Measurements from ENCODE around the gene CDK11B.
"Not testable (repeated sequence)": the region's sequence is repeated elsewhere in the genome, so short reads cannot be mapped to it uniquely, and the experiment has no call there.

Gene CDK11B

DNA sequence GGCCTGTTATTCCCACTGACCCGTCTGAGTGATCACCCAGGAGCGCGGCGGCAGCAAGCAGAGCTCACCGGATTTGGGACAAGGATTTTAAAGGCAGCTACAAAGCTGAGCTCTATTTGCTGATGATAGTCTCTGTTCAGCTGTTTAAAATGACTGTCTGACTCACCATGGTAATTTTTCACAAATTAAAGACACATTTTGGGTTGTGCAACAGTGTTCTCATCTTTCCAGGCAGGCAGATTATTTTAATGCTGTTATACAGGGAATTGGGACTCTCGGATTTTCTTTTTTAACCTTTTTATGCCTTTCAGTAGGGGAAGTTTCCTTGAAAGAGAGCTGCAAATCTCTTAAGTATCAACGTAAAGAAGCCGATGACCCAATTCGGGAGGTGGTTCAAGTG lies 3.6 kb upstream of the CDK11B start:
- not testable (repeated sequence) for DNase-seq (ENCODE audit: low spot score)

DNA sequence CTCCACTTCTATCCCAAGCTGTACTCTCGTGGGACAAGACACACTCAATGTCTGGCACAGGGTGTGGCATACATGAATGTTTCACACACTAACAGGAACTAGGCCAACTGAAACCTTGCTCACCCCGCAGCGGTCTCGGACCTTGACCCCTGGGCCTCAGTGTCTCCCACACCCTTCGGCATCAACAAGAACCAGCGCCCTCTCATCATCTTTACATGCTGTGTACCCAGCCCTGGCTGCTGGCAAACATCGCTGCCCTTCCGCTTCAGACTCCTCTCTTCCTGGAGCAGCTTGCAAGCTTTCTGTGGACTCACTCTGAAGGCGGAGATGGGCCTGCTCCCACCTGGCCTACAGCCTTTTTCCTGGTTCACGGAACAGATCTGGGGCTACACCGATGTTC lies 10.5 kb downstream of the CDK11B start:
- not testable (repeated sequence) for DNase-seq (ENCODE audit: low spot score)

DNA sequence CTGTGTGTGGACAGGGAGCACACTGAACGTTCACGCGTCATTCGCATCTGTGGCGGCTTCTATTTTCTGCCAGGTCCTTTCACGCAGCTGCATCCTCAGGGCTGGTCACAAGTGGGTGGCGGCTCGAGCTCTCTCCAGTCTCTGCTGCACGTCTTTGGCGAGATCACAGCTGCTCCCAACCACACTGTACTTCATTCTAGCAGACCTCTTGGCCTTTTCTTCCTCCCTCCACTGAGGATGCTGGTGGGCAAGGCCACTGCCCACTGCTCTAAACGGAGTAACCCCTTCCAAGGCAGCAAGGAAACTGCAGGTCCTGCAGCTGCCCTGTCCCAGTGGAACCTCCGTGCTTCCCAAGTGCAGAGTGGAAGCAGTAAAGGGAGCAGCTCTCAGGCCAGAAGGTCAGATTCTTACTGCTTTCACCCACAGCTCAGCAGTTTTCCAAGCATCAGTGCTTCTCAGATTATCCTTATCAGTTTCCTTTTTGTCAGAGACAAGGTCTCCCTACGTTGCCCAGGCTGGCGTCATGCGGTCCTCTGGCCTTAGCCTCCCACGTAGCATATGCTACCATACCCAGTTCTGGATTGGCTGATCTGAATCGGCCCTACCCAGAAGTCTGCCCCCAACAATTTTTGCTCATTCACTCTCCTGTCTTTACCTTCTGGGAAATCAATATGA lies 11.1 kb downstream of the CDK11B start:
- not testable (repeated sequence) for DNase-seq (ENCODE audit: low spot score)

DNA sequence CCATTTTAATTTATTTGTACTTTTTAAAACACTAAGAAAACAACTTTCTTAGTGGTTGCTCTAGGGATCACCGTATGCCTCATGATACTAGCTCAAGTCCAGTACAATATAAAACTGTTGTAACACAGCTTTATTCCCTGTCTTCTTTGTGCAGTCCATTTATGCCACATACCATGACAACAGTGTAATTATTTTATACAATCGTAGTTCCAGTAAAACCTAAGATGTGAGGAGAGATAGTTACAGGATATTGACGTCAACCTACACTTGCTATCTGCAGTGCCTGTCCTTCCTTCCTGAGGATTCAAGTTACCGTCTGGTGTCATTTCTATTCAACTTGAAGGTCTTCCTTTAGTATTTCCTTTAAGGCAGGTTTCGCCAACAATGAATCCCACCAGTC lies 12.5 kb downstream of the CDK11B start:
- DNase-seq (ENCODE audit: low spot score): not testable (repeated sequence)

DNA sequence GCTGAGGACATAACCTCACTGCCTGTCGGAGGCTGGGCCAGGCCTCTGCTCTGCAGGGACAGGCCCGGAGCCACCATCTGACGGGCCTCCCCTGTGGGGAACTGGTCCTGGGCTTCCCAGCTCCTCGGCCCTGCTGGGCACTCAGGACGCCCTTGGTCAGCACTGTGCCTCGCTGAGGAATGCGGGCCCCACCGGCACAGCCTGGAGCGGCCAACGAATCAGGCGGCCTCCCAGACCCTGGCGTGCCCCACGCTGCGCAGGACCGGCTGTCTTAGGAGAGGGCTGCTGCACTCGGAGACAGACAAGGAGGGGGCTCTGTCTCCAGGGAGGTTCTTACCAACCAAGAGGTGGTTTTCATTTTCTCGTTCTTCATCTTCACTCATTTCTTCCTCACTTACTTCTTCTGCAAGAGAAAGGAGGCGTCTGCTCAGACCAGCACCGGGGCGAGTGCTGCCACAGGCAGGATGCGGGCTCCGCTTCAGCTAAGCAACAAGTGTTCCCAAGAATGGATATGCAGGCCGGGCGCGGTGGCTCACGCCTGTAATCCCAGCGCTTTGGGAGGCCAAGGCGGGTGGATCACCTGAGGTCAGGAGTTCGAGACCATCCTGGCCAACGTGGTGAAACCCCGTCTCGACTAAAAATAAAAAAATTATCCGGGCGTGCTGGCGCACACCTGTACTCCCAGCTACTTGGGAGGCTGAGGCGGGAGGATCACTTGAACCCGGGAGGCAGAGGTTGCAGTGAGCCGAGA lies 17.9 kb downstream of the CDK11B start:
- DNase-seq (ENCODE audit: low spot score): not testable (repeated sequence)

DNA sequence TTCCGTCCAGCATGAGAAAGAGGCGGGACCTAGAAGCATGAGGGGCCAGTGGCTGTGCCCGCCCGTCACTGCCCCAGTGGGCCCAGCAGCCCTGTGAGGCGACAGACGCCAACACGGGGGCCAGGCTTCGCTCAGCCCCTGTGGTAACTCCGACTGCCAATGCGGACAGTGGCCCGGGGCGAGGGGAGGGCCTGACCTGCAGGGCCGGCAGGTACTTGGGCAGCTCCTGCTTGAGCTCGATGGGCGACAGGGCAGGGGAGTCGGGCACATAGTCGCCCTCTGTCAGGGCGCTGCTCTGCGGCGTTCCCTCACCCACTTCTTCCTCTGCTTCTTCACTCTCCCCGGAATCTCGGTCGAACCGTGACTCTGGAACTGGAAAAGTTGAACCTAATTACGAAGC lies 18.7 kb downstream of the CDK11B start:
- DNase-seq (ENCODE audit: low spot score): not testable (repeated sequence)

DNA sequence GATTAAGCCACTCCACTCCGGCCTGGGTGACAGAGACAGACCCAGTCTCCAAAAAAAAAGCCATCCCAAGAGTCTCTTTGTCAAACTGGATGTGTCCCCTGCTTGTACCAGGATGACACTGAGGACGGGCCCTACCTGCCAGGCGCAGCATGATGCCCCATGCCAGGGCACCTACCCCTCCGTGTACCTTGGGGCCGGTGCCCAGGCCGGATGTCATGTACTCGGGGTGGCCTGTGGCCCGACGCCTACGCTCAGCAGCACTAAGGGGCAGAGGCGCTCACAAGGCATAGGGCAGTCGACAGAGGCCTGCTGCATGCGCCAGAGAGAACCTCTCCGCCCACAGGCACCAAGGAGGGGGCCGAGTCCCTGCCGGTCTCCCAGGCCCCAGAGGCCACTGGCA lies 19.4 kb downstream of the CDK11B start:
- not testable (repeated sequence) for DNase-seq (ENCODE audit: low spot score)

DNA sequence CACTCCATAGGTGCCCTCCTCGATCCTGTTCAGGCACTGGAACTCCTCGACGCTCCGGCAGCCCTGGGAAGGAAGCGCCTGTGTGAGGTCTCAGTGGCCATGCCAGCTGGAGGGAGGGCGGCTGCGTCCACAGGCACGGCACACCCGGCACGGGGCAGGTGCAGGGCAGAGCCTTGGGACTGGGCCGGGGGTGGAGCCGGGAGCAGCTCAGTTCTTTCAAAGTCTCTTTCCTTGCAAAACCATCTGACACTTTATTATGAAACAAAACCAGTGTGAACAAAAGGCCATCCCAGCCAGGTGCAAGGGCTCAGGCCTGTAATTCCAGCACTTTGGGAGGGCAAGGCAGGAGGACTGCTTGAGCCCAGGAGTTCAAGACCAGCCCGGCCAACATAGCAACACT lies 20.3 kb downstream of the CDK11B start:
- not testable (repeated sequence) for DNase-seq (ENCODE audit: low spot score)

DNA sequence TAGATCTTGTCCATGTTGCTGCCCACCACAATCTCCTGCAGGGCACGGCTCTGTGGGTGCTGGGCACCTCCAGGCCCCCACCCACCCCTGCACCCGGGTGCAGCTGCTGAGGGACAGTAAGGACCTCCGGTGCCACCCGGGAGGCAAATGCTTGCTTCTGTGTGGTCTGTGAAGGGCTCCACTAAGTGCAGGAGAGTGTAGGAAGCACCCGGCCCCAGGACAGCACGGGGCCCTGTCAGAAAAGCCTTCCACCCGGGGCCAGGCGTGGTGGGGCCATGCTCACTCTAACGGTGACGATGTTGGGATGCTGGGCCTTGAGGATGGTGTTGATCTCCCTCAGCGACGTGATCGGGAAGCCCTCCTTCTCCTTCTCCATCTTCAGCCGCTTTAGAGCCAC lies 21.3 kb downstream of the CDK11B start:
- not testable (repeated sequence) for DNase-seq (ENCODE audit: low spot score)

DNA sequence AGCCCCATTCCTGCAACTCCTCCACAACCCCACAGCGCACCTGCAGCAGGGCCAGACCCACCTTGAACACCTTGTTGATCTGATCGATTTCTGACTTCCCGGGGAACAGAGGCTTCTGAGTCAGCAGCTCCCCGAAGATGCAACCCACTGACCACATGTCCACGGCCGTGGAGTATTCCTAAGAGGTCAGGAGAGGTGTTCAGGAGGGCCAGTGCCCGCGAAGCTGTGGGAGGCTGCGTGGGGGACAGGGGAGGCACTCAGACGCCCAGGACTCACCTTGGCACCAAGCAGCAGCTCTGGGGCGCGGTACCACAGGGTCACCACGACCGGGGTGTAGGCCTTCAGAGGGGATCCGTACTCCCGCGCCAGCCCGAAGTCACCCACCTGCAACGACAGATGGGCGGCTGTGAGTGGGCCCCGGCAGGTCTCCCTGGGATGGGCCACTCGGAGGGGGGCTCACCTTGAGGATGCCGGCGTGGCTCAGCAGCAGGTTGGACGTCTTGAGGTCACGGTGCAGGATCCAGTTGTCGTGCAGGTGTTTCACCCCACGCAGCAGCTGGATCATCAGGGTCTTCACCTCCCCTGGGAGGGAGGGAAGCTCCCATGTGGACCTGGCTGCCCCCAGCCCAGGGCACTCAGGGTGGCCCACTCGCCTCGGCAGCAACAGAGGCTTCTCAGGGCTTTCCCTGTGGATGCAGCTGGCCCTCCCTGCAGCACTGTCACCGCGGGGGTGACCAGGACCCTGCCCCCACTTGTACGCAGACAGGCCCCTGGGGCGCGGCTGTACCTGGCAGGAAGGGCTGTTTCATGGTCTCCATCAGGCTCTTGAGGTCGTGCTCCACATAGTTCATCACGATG lies 22.0 kb downstream of the CDK11B start:
- DNase-seq (ENCODE audit: low spot score): not testable (repeated sequence)

DNA sequence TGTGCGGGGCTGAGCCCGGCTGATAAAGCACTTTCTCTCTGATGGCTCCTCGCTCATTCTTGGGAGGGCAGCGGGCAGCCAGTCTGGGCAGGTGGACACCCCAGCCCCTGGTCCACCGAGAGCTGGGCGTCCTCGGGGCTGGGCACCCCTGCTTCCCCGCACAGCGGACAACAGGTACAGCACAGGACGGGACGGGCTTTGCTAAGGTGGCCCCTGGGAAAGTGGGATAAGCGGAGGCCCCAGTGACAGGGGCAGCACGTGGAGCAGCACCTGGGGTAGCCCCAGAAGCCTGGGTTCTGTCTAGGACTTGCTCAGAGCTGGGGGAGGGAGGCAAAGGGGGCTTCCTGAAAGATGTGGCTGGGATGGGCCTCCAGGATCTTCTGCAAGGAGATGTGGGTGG lies 24.2 kb downstream of the CDK11B start:
- DNase-seq (ENCODE audit: low spot score): not testable (repeated sequence)

DNA sequence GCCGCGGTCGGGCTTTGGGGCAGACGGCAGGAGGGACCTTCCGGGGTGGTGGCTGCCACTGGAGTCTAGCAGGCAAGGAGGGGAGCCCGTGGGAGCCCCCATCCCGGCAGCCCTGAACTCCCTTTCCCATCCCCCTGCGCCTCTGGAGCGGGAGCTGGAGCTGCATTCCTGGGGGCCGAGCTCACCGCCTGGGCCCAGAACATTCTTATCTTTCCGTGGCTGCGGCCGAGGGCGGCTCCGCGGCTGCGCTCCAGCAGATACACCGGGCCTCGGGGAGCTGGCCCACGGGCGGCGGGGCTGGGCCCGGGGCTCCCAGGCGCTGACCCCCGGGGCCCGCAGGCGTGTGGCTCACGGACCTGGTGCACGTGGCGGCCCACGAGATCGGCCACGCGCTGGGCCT lies 25.4 kb downstream of the CDK11B start:
- not testable (repeated sequence) for DNase-seq (ENCODE audit: low spot score)

DNA sequence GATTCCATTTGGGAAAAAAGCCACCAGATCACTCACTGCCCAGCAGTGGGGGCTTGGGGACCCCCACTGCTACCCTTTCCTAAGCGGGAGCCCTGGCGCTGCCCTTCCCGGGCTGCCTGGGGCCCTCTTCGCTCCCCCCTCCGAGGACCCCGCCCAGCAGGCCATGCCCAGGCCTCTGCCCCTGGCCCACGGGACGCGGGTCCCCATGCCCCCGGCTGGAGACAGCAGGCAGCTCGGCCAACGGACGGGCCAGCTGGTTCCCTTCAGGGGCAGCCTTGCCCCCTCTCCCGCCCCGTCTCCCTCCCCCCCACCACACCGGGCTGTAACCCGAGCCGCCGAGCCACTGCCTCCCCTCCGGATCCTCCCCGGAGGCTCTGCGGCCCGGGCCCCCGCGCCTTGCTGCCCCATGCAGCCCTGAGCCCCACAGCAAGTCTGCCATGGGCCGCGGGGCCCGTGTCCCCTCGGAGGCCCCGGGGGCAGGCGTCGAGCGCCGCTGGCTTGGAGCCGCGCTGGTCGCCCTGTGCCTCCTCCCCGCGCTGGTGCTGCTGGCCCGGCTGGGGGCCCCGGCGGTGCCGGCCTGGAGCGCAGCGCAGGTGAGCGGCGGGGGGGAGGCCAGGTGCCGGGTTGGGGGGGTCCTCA lies 26.9 kb downstream of the CDK11B start, which contains the start of gene MMP23B:
TSS of gene MMP23B (plus strand) at position 392 of the 639 bp plus-strand sequence. CDS start at position 438, 46 bp downstream.
- DNase-seq (ENCODE audit: low spot score): no peak

DNA sequence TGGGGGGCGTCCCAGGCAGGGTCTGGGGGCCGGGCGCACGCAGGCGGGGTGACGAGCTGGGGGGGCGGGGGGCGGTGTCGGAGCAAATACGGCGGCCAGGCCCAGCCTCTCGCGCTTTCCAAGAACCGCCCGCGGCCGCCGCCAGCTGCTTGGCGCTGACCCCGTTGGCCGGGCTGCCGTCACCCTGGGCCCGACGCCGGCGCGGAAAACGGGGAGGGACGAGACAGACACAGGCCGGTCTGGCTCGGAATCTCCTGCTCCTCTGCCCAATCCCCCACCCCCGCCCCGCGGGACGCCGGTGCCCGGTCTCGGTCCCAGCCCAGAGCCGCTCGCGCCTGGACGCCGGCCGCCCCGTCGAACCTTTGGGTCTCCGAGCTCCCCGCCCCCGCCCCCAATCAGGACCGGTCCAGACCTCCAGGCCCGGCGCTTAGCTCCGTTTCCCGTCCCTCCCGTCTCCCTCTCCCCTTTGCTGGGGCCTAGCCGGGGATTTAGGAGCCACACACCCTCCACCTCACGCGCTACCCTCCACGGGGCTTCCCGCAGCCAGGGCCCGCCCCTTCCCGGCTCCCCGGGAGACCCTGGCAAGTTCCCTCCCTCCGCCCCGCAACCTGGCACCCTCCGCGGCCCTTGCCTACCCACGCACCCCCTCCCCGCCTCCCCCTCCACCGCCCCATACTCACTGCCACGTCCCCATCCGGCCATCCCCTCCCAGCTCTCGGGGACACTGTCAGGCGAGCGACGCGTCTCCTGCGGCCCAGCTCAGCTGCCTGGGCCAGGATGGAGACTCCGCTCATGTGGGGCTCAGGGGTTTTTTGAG lies 27.6 kb downstream of the CDK11B start:
- no peak for DNase-seq (ENCODE audit: low spot score)

DNA sequence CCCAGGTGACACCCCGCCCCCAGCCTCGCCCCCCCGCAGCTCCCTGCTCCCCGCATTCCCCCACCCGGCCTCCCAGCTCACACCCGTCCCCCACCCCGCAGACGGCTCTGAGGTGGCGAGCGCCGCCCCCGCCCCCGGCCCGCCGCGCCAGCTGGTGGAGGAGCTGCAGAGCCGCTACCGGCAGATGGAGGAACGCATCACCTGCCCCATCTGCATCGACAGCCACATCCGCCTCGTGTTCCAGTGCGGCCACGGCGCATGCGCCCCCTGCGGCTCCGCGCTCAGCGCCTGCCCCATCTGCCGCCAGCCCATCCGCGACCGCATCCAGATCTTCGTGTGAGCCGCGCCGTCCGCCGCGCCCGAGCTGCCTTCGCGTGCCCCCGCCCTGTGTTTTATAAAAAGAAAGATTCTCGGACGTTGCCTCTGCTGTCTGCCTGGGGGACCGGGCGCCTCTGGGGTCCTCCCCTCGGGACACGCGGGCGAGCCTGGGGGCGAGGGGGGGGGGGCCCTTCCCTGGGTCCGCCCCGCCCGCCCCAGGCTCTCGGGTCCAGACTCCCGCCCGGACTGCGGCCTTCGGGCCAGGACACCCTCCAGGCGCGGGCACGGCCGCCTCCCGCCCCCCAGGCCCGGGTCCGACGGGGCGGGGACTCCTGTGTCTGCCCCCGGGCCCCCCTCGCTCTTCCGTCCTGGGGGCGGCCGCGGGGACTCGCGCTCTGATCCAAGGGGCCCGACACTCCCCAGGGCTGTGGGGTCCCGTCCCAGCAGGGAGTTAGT lies 28.4 kb downstream of the CDK11B start:
- DNase-seq (ENCODE audit: low spot score): peak; percentile 98

DNA sequence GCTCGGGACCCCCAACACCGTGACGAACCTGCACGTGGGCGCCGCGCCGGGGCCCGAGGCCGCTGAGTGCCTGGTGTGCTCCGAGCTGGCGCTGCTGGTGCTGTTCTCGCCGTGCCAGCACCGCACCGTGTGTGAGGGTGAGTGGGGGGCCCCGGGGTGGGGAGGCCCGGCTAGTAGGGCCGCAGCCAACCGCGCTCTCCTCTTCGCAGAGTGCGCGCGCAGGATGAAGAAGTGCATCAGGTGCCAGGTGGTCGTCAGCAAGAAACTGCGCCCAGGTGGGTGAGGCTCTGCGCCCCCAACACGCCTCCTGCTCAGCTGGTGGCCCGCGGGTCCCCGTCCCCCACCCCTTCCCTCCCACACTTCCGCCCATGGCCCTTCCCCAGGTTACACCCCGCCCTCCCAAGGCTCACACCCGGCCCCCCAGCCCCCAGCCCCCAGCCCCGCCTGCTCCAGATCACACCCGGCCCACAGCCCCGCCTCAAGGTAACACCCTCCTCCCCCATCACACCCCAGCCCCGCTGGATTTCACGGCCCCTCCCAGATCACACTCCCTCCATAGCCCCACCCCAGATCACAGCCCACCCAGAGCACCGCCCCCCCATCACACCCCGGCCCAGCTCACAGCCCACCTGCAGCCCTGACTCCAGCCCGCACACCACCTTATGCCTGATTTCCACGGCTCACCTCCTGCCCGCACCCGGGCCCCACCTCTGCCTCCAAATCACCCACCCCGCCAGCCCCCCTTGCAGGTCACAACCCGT lies 29.2 kb downstream of the CDK11B start:
- peak; percentile 80 for DNase-seq (ENCODE audit: low spot score)

DNA sequence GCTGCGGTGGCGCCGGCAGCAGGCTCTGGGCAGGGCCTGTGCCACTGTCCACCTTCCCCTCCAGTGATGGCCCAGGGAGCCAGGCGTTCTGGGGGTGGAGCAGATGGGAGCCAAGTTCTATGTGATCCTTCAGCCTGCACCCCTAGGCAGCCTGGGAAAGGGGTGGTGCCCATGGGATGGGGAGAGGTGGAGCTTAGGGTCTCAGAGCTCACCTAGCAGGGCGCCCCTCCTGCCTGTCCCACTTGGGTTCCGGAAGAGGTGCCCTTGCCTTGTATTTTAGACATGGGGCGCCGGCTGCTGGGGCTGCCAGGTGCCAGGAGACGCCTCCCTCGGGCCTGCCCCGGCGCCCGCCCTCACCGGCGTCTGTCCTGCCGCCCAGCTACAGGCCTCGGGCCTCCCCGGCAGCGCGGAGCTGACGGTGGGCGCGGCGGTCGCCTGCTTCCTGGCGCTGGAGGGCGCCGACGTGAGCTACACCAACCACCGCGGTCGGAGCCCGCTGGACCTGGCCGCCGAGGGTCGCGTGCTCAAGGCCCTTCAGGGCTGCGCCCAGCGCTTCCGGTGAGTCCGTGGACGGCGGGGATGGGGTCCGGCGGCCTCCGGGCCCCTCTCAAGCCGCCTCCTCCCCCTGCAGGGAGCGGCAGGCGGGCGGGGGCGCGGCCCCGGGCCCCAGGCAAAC lies 29.9 kb downstream of the CDK11B start:
- no peak for DNase-seq (ENCODE audit: low spot score)

DNA sequence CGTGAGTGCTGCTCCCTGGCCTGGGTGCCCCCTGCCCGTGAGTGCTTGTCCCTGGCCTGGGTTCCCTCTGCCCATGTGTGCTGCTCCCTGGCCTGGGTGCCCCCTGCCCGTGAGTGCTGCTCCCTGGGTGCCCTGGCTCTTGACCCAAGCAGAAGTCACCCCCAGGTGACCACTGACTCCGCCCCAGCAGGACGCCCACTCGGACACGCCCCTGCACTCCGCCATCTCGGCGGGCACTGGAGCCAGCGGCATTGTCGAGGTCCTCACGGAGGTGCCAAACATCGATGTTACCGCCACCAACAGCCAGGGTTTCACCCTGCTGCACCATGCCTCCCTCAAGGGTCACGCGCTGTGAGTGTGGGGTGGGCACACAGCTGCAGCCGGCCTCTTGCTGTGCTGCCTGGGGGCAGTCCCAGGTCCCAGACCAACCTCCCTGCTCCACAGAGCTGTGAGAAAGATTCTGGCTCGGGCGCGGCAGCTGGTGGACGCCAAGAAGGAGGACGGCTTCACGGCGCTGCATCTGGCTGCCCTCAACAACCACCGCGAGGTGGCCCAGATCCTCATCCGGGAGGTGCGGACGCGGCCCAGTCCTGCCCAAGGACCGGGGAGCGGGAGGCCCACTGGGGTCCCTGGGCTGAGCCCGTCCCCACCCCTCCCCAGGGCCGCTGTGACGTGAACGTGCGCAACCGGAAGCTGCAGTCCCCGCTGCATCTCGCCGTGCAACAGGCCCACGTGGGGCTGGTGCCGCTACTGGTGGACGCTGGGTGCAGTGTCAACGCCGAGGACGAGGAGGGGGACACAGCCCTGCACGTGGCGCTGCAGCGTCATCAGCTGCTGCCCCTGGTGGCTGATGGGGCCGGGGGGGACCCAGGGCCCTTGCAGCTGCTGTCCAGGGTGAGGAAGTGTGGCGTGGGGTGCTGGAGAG lies 30.7 kb downstream of the CDK11B start:
- DNase-seq (ENCODE audit: low spot score): no peak
